Breast epithelium (tissue), 3 donors: Measurements from ENCODE around the gene NKX3-2.

ENCODE experiments used
- POLR2A ChIP-seq: fragments of 450-650 bp; IDR thresholded peaks from one replicate; pipeline ENCODE4 v1.6.1; 2016; ENCODE audit warnings: antibody characterized with exemption, mild to moderate bottlenecking, moderate library complexity
- POLR2AphosphoS5 ChIP-seq, 3 donors: sonication (generic); formaldehyde crosslinking; IDR thresholded peaks; one replicate each; pipeline ENCODE4 v1.6.1; 2017; ENCODE audit warnings: antibody characterized with exemption in 3 of 3
- TF ChIP-seq, protein P1 (sequence below), 3 donors: fragments of 450-650 bp; IDR thresholded peaks; one replicate each; pipeline ENCODE4 v1.5.1; 2016 to 2017; ENCODE audit warnings: antibody characterized with exemption in 3 of 3, mild to moderate bottlenecking in 3 of 3, moderate library complexity in 3 of 3

DNA sequence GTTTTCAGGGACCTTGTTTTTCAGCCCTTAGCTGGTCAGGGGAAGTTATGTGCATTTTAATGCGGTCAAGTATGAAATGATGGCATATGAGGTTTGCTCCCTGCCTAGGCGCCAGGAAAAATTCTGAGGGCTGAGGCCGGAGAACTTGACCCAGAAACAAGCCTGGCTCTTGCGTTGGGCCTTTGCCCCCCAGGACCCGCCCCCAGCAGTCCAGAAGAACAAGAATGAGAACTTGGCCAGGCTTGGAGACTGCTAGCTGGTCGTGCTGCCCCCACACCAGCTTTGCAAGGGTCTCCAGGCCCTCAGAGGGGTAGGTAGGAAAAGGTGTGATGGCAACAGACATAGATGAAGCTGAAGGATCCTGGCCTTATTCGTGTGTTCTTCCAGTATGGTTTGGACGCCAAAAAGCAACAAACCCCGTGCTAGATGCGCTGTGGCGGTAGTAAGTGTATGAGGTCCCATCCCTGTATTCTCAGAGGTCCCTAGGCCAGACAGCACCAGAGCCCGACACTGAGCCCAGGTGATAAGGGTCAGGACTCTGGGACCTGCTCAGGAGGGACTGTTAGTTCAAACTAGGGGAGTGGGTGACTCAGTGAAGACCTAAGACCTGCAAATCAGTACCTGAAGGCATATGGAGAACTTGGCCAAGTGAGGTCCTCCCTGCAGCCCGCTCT lies 10.5 kb downstream of the NKX3-2 start:
- TF ChIP-seq, protein P1, sequence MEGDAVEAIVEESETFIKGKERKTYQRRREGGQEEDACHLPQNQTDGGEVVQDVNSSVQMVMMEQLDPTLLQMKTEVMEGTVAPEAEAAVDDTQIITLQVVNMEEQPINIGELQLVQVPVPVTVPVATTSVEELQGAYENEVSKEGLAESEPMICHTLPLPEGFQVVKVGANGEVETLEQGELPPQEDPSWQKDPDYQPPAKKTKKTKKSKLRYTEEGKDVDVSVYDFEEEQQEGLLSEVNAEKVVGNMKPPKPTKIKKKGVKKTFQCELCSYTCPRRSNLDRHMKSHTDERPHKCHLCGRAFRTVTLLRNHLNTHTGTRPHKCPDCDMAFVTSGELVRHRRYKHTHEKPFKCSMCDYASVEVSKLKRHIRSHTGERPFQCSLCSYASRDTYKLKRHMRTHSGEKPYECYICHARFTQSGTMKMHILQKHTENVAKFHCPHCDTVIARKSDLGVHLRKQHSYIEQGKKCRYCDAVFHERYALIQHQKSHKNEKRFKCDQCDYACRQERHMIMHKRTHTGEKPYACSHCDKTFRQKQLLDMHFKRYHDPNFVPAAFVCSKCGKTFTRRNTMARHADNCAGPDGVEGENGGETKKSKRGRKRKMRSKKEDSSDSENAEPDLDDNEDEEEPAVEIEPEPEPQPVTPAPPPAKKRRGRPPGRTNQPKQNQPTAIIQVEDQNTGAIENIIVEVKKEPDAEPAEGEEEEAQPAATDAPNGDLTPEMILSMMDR (IDR thresholded peaks at IDR 0.05): no peak
- no peak for TF ChIP-seq POLR2AphosphoS5 (IDR thresholded peaks at IDR 0.05)
- no peak for TF ChIP-seq POLR2A
